NCI-H187 treated with DMSO at 0.1 percent for 48 hours (cell line): Measurements from ENCODE around the gene TM2D3.
"Not testable (repeated sequence)": the region's sequence is repeated elsewhere in the genome, so short reads cannot be mapped to it uniquely, and the experiment has no call there.

Experiments
- DNase-seq: peaks from one replicate; lab custom pipeline; 2025; lab: John Stamatoyannopoulos, UW

The TM2D3 gene

DNA sequence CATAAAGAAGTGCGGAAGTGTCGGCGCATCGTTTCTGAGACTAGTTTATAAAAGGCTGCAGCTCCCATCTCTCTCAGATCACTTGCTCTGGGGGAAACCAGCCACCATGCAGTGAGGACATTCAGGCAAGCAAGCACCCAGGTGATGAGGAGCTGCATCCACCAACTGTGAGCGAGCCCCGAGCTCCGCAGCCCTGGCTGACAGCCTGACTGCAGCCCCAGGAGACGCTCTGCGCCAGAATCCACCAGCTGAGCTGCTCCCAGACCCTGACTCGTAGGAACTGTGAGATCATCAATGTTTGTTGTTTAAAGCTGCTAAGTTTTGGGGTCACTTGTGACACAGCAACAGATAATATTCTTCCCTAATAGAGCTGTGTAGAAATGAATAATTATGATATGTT is 5.0 kb upstream of the TM2D3 start:
- DNase-seq: no peak

DNA sequence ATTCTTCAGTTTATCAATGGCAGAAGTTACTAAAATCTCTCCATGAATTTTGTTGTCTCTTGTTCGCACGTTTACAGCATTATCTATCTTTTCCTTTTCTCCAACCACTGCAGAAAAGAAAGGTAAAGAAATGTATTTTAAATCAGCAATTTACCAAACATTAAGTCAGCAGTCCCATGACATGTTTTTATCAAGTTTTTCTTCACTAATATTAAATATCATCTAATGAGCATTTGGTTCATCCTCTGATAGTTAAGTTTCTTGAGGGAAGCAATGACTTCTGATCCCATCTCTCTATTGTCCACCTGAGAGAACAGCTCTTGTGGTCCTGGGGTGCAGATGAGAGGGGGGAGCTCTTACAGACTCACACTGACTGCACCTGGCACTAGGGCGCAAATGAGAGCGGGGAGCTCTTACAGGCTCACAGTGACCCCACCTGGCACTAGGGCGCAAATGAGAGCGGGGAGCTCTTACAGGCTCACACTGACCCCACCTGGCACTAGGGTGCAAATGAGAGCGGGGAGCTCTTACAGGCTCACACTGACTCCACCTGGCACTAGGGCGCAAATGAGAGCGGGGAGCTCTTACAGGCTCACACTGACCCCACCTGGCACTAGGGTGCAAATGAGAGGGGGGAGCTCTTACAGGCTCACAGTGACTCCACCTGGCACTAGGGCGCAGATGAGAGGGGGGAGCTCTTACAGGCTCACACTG is 2.6 kb upstream of the TM2D3 start:
- DNase-seq: not testable (repeated sequence)

DNA sequence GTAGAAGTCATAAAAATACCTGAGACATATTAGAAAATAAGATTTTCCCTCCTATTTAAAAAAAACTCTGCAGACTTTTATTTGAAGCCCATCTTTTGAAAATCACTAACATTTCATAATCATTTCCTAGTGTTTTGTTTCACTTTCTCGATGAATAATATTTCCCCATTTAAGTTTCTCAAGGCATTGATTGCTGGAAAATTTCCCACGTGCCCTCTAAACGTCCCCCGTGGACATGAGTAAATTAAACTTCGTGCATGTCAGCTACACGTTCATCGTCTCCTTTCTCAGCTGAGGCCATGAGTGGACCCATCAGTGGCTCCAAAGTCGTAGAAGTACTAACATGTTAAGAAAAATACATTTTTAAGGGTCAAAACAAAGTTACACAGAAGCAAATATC is 2.0 kb upstream of the TM2D3 start:
- no peak for DNase-seq

DNA sequence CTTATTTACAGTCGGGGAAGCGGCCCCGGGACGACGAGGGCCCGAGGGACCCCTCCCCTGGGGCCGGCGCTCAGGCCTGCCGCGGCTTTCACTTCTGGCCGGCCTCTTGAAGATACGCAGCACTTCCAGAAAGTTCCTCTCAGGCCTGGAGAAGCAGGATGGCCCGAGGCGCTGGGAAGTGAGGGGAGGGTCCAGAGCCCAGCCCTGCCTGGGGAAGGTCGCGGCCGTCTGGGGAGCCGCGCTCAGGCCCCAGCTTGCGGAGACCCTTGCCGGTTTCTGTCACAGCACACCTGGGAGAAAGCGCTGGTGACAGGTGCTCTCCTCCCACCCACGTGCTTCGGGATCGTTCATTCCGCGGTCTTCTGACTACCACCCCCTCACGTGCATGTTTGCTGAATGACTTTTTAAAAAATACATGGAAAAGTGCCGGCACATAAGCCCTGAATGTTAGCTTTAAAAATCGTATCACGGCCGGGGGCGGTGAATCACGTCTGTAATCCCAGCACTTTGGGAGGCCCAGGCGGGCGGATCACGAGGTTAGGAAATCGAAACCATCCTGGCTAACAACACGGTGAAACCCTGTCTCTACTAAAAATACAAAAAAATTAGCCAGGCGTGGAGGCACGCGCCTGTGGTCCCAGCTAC is 727 bp upstream of the TM2D3 start:
- no peak for DNase-seq

DNA sequence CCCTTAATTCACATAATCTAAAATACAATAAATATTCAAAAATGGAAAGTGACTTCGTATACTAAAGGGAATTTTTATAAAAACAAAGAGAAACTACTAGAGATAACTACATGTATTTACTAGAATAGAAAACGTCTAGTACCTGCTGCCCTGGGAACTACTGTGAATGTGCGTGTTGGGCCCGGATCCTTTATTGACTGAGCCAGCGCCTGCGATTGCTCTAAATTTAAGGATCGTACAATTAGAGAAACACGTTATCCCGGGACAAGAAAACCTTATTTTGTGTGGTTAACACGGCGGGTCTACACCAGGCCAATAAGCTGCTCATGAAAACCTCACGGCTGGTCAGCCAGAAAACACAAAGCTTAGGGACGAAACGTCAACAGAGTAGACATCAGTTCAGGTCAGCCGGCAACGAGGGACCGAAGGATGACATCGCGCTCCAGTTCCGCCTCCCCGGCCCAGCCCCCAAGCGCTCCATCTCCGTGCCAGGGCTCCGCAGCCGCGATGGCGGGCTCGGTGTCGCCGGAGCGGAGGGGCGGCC is 555 bp downstream of the TM2D3 start:
- DNase-seq: no peak

DNA sequence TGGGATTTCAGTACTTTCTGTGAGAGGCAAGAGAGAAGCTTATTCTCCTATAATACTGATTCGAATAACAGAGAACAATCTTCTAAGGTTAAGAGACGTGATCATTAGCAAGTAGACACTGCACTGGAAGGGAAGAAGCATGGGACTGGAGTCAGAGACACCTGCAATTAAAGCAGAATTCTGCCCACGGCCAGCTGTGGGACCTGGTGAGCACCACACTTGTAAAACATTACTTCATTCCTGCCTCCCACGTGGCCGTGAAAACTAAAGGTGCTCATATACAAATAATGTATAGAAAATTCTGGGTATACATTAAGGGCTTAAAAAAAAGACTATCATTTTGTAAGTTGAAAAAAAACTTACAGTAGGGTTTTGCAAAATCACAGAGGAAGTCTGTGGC is 2.0 kb downstream of the TM2D3 start:
- DNase-seq: no peak

DNA sequence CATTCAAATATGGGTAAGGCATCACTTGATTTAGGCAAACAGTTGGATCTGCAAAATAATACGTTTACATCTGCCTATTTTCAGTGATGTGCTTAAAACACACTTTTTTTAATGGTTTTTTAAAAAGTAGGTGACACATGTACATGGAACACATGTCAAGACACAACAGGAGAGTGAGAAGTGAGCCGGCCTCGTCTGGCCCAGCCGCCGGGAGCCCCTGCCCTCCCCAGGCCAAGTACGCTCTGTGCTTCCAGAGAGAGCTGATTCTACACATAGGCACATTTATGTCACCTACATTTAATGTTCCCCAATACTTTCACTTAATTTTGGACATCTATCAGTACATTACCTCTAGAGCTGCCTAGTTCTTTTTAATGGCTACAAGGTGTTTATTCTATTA is 3.8 kb downstream of the TM2D3 start:
- DNase-seq: no peak

DNA sequence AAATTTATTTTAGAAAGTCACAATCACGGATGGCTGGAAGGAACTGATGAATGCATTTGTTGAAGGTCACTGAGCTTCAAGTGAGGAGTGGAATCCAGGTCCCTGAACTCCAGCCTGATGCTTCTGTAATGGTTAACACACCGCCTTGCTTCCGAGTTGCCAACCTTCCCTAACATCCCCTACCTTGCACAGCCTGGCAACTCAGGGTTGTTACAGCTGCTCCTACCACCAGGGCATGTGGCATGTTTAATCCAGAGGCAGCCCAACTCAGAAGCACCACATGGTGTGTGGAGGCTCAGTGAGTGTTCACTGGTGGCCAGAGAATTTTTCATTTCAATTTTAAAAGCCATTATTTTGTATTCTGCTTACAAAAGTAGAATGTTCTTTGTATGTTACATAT is 4.9 kb downstream of the TM2D3 start:
- DNase-seq: no peak

DNA sequence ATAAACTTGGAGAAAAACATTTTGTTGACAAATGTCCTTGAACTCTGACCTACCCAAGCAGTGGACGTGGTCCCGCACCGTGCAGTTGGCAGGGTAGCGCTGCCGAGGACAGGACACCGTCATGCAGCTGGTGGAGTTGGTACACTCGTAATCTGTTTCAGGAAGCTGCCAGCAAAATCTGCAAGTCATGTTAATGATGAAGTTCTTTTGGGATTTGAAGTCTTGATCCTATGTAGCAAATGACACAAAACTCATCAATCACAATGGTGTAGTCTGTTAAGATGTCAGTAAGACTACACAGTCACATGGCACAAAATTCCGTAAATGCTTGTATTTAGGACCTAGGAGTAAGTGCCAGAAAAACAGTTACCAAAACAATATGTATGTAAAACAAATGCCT is 5.5 kb downstream of the TM2D3 start:
- no peak for DNase-seq

DNA sequence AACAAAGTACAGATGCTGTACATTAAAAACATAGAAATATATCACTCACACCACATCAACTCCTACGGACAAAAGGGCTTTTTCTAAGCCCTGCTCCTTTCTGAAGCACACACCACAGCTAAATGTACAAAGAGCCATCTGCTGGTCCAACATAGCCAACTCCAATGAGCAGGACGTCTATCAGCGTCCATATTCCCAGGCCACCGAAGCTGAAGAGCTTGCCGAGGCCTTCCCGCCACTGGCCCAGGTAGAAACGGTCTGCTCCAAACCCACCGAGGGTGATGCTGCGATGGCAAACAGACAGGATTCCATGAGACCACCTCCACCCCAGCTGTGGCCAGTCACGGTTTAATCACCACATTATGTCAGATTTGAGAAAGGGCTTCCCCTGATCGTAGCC is 9.8 kb downstream of the TM2D3 start:
- no peak for DNase-seq

DNA sequence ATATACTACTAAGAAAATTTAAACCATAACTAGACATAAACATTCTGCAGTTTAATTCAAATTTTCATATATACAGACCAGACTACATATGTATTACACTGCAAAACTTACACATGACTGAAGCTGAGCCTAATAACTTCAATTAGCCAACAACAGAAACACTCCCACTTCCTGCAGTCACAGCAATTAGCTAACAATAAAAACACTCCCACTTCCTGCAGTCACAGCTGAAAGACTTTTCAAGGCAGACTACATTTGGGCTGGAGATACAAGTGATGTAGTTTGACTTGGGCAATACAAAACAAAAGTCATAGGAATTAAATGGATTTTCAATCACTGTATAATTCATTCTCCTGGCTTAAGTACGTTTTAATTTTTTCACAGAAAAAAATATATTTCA is 10.3 kb downstream of the TM2D3 start:
- no peak for DNase-seq

DNA sequence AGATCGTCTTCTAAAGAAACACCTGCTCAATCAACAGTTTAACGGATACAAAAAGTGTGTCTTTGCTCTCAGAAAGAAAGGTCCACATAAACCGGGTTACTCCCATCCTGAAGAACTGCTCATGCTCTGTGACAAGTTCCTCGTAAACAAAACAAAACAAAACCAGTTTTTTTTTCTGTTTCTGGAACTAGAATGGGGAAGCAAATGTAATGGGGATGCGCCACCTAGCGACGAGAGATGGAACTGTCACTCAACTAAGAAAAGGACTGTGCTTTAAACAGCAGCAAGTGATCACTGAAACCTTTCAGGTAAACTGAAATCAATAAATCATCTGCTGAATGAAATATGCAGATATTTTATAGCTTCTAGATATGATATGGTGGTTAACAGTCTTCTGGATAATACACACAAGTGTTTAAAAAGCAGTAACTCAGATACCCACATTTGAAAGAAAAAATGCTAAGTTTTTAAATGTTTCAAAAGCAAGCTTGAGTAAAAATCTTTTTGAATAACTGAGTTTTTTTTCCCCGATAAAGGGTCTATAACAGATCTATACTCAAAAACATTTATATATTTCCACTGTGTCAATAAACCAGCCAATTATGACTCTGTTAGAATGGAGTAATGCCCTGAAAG is 10.9 kb downstream of the TM2D3 start:
- DNase-seq: peak; percentile 18

DNA sequence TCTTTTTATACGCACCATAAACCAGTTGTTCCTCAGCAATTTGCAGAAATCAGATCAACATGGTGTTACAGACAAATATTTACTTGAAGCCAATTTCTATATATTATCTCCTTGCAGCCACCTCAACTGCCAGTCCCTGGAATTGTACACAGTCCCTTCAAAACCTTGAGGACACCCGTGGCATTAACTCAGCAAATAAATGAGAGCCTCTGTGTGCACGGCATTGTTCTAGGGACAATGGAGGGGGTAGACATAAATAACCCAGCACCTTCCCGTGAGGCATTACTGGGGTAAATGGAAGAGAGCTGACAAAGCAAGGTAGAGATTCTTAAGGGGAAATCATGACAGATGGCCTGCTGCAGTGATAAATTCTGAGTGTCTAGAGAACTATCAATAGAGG is 12.5 kb downstream of the TM2D3 start:
- peak; percentile 10 for DNase-seq

DNA sequence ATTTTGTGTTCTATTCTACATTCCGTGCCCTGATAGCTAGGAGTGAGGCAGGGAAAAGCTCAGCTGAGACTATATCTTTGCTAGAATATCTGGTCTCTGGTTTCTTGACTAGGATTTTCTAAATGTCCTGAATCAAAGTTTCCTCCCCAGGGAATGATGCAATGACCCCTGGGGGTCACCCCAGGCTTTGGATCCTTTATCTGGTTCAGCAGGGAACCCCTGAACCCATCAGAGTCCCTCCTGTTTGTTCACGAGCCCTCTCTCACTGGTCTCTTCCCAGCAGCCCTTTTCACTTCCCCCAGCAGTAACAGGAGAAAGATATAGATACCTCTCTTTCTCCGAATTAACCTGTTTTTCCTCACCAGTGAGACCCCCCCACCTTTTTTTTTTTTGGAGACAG is 14.3 kb downstream of the TM2D3 start:
- no peak for DNase-seq

DNA sequence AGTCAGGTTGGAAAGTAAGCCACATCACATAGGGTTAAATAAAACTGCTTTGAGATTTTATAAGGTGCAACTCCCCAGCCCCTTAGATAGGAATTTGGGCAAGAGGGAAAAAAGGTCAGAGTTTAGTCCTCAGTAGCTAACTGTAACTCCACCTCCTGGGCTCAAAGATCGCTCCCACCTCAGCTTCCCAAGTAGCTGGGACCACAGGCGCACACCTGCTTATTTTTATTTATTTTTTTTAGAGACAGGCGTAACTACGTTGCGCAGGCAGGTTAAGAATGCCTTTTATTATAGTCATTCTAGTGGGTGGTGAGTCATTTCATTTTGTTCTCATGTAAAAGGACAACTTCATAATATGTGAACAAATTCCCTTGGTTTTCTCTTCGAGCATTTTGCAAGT is 14.7 kb downstream of the TM2D3 start:
- DNase-seq: no peak

DNA sequence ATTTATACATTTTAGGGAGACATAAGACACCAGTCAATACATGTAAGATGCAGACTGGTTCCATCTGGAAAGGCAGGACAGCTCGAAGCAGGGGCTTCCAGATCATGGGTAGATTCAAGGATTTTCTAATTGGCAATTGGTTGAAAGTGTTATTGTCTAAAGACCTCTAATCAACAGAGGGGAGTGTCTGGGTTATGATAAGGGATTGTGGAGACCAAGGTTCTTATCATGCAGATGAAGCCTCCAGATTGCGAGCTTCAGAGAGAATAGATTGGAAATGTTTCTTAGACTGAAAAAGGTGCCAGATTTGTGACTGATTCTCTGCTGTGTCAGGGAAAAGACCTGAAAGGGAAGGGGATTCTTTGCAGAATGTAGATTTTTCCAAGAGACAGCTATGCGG is 15.1 kb downstream of the TM2D3 start:
- no peak for DNase-seq

DNA sequence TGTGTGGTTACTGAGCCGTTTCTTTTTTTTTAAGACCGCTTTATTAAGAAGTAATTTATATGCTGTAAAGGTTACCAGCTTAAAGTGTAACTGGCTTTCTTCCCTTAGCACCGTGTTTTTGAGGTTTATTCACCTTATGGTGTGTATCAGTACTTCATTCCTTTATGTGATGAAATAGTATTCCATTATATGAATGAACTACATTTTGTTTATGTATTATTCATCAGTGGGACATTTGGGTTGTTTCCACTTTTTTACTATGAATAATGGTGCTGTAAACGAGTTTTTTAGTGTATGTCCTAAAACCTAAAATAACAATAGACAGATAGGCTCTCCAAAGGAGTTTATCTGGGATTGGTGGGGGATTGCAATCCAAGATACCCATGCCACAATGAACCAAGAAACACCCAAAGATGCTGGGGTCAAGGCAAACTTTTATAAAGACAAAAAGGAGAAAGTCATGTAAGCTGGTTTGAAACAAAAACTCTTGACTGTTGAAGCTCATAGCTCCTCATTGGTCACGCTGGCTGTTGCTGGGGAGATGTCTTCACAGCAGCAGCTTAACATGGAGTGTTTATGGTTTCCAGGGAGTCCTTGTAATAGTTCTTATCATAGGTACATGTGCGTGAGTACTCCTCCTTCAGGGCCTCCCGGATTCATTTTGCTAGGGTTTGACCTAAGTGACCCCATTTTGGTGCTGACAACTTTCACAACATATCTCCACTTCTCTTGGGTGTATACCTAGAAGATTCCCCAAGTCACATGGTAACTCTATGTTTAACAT is 16.0 kb downstream of the TM2D3 start:
- no peak for DNase-seq

DNA sequence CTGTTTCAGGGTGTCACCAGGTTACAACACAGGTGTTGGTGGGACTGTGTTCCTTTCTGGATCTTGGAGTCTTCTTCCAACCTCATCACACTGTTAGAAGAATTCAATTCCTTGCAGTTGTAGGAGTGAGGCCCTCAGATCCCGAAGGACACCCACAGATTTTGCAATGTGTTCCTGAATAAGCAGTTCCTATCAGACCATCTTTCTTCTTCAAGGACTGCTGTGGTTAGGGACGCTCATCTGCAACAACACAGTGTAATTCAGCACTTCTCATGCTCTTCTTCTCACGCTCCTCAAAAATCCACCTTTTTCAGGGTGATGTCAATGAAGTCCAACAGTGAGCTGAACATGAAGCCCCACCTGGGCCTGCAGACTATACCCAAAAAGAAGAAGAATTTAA is 18.8 kb downstream of the TM2D3 start:
- no peak for DNase-seq

DNA sequence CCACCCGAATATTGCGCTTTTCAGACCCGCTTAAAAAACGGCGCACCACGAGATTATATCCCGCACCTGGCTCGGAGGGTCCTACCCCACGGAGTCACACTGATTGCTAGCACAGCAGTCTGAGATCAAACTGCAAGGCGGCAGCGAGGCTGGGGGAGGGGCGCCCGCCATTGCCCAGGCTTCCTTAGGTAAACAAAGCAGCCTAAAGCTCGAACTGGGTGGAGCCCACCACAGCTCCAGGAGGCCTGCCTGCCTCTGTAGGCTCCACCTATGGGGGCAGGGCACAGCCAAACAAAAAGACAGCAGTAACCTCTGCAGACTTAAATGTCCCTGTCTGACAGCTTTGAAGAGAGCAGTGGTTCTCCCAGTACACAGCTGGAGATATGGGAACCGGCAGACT is 25.5 kb downstream of the TM2D3 start:
- not testable (repeated sequence) for DNase-seq

DNA sequence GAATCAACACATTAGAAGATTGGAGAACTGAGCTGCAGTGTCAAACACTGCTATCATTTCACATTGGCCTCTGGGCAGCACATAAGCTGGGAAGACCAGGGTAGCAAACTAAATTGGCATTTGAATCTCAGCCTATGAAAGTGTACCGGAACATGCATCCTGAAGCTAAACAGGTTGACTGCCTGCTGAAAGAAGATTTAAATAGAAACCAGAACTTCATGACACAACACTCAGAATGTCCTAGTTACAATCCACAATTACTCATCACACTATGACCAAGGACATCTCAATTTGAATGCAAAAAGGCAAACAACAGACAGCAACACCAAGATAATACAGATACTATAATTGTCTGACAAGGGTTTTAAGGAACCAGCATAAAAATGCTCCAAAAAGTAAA is 26.2 kb downstream of the TM2D3 start:
- DNase-seq: no peak

DNA sequence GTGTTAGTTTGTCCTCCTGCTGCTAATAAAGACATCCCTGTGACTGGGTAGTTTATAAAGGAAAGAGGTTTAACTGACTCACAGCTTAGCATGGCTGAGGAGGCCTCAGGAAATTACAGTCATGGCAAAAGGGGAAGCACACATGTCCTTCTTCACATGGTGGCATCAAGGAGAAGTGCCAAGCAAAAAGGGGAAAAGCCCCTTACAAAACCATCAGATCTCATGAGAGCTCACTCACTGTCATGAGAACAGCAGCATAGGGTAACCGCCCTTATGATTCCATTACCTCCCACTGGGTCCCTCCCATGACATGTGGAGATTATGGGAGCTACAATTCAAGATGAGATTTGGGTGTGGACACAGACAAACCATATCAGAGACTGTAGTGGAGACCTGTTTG is 27.0 kb downstream of the TM2D3 start:
- DNase-seq: no peak
